ENCODE results near the gene FCRLB. TPM values are rescaled to one million over a fixed set of nuclear protein-coding genes. Genes with fewer than 3 reads are reported as not detected.
"Not testable (repeated sequence)": the region's sequence is repeated elsewhere in the genome, so short reads cannot be mapped to it uniquely, and the experiment has no call there.

FCRLB gene, protein sequence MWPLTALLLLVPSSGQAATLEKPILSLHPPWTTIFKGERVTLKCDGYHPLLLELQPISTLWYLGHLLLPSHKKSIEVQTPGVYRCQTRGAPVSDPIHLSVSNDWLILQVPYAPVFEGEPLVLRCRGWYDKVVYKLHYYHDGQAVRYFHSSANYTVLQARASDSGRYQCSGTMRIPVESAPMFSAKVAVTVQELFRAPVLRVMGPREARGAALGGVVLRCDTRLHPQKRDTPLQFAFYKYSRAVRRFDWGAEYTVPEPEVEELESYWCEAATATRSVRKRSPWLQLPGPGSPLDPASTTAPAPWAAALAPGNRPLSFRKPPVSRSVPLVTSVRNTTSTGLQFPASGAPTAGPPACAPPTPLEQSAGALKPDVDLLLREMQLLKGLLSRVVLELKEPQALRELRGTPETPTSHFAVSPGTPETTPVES
- polyA plus RNA-seq (ENCODE audit: insufficient read length in 10 of 10): under 1 TPM; 0.17 to 0.59 (median 0.42) TPM
- long read RNA-seq, donor 1: 0 reads
- long read RNA-seq, donor 2: 0 reads
- long read RNA-seq, donor 3: 0 reads
- long read RNA-seq, donor 4: 0 reads
- long read RNA-seq, donor 5: 0 reads
- long read RNA-seq, donor 6: 0 reads
- long read RNA-seq, donor 7: 0 reads
- long read RNA-seq, donor 8: 0 reads
- long read RNA-seq, donor 9: 0 reads

DNA sequence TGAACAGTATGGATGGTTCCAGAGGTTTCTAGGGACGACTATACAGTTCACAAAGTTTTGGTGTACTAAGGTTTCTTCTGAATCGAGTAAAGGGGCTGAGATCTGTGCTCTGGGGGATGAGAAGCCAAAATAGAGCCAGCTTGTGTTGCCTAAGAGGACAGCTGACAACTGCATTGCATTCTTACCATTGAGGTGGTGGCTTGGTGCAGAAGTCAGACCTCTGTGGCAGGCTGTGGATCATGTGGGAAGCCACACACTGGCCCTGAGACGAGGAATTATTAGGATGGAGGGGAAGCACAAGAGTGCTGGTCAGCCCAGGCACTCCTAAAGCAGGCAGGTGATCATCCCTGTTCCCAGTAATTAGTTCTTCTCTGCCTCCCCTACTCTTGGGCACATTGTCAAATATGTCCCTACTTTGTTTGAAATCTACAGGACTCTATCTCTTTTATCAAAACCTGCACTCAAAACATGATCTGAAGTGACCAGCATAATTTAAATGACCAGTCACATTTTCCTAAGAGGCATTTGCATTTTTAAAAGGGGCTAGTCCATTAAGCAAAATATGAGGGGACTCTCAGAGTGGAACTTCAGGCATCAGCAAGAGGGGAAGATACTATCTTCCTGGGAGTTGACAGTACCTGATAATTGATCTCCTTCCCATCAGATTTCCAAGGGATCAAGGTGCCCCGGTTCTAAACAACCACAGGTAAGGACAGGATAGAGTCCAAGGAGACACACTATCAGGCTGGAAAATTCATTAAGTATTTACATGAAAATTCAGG is at the start of gene FCRLB:
Gene FCRLB (plus strand): TSS at position 589 of the 782 bp plus-strand sequence. CDS start 1,129 bp downstream, outside the sequence.
- no peak for DNase-seq

DNA sequence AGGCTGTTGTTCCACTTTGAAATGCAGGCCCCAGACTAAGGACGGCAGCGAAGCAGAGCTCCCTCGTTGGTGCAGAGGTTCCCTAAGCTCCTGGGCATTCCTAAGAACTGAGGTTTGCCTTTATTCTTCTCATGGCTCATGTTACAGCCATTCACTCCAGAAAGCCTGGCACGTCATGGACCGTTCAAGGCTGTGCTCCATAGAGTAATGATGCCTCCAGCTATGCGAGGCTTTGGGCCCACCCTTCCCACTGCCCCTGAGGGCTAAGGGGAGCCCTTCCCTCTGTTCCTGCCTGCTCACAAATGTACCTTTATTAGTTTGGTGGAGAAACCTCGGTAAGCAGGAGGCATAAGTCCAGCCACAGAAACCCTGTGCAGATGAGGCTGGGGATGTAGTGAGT is 47.9 kb upstream of the FCRLB start:
- DNase-seq: not testable (repeated sequence)

DNA sequence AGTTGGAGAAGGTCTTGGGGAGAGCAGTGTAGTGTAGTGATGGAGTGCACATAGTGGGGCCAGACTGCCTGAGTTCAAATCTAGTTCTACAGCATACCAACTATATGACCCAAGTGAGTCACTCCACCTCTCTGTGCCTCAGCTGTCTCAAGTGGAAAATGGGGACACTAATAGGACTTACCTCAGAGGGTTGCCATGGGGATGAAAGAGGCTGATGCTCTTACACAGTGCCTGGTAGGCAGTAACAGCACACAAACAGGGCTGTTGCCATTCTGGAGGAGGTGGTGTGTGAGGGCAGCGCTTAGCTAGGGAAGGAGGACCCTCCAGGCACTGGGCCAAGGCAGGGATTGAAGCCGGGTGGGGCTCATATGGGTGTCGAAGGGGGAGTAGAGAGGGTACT is 46.9 kb upstream of the FCRLB start:
- not testable (repeated sequence) for DNase-seq

DNA sequence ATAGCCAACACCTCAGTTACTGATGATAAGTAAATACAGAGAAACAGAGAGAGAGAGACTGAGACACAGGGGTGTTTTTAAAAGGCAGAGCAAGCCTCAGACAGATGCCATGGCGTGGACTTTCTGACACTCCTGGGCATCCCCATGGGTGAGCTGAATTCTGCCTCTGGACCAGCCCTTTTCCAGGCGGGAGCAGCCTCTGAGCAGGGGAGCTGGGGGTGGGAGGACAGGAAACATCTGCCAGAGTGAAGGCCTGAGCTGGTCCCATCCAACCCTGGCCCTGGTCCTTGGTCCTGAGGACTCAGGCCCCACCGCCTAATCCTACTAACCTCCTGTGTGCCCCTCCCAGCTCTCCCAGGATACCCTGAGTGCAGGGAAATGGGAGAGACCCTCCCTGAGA is 46.4 kb upstream of the FCRLB start:
- not testable (repeated sequence) for DNase-seq

DNA sequence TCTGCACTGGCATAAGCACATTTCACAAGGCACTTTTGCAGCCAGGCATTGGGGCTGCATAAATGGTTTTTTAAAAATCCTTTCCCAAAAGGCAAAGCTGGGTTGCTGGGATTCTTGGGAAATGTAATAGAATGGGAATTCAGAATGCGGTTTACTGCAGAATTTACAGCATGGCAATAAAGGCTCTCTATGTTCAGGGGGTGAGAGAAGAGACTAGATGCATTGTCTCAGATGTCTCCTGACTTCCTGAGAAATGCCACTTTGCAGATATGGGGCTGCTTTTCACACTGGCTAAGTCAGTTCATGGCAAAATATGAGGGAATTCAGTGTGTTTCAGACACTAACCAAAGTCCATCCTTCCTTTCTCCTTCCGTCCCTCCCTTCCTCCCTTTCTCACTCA is 44.9 kb upstream of the FCRLB start:
- DNase-seq: no peak

DNA sequence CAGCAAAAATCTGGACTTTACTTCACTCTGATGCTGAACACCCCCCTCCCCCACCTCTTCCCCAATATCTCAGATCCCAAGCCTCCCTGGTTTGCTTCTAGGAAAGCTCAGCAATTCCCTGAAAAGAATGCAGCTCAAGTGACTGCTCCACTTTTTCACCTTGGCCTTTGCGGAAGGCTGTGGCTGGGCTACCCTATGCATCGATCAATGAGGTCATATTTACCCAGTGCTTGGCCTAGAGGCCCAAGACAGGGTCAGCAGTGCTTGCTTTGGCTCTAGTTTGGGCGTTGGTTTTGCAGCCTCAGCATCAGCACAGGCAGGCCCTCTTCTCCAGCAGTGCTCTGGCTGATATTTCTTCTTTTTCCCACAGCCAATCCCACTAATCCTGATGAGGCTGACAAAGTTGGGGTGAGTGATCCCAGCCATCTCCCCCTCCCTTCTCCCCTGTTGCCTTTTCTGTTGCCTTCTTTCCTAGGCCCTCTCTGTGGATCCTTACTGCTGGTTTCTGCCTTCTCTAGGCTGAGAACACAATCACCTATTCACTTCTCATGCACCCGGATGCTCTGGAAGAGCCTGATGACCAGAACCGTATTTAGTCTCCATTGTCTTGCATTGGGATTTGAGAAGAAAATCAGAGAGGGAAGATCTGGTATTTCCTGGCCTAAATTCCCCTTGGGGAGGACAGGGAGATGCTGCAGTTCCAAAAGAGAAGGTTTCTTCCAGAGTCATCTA is 44.2 kb upstream of the FCRLB start:
- DNase-seq: no peak

DNA sequence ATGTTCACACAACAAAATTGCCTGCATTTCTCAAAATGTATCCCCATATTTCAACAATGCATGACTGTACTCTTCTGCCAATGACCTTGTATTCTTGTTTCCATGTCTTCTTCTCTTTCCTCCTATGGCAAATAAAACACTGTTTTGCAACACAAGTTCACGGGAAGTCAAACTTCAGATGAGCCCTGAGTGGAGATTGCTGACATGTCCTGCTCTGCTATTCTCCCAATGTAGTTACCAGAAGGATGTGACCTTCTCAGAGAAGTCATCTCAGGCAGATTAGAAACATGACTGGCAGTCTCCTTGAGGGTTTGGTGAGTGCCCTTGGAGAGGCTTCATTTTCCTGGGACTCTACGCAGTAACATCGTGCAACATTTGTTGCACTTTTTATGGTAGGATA is 42.8 kb upstream of the FCRLB start:
- no peak for DNase-seq

DNA sequence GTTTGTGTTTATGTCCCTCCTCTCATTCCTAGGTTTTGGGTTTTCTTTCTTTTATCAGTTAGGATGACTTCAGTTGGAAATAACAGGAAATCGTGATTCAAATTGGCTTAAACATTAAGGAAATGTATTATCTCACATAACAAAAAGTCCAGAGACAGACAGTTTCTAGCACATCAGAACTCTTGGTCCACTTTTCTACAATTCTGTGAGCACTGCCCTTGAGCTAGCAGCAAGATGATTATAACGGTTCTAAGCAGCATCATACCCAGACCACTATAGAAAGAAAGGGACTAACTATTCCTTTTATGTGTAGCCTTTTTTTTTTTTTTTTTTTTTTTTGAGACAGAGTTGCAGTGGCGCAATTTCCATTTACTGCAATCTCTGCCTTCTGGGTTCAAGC is 39.5 kb upstream of the FCRLB start:
- DNase-seq: no peak

DNA sequence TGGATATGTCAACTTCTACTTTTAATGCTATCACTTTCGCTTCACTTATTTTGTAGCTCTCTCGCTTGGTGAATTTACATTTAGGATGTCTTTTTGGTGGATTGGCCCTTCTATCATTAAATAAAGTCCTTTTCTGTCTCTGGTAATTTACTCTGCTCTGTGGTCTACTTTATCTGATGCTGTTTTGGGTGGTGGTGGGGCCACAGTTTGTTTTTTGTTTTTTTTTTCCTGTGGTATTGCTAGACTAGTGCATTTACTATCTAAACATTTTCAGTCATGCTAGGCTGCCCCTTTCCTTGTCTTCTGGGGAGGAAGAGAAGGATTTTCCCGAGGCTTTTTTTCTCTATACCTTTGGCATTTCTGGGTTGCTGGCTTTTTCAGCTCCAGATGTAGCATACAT is 32.4 kb upstream of the FCRLB start:
- no peak for DNase-seq

DNA sequence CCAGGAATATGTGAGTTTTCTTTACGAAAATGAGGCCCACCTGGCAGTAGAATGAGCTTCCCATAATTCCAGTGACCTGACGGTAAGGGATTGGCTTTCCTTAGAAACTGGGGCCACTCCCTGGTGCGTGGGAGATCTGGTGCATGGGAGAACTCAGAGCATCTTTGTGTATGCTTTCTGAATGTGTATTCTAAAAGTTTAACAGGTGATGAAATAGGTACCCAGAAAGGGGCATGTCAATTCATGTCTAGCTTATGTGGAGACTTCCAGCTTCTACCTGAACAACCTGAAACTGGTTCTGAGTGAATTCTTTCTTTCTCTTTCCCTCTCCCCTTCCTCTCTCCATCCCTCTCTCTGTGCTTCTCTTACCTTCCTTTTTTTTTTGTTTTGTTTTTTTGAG is 29.5 kb upstream of the FCRLB start:
- no peak for DNase-seq

DNA sequence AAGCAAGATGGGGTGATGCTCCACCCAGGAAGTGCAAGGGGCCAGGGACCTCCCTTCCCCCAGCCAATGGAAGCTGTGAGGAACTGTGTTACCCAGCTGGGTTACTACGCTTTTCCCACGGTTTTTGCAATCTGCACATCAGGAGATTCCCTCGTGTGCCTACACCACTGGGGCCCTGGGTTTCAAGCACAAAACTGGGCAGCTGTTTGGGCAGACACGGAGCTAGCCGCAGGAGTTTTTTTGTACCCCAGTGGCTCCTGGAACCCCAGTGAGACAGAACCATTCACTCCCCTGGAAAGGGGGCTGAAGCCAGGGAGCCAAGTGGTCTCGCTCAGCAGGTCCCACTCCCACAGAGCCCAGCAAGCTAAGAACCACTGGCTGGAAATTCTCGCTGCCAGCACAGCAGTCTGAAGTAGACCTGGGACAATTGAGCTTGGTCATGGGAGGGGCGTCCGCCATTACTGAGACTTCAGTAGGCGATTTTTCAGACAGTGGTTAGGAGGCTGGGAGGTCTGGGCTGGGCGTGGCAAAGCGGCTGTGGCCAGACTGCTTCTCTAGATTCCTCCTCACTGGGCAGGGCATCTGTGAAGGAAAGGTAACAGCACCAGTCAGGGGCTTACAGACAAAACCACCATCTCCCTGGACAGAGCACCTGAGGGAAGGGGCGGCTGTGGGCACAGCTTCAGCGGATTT is 28.2 kb upstream of the FCRLB start:
- DNase-seq: not testable (repeated sequence)

DNA sequence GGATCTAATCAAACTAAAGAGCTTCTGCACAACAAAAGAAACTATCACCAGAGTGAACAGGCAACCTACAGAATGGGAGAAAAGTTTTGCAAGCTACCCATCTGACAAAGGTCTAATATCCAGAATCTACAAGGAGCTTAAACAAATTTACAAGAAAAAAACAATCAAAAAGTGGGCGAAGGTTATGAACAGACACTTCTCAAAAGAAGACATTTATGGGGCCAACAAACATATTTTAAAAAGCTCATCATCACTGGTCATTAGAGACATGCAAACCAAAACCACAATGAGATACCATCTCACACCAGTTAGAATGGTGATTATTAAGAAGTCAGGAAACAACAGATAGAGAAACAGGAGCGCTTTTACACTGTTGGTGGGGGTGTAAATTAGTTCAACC is 23.0 kb upstream of the FCRLB start:
- not testable (repeated sequence) for DNase-seq

DNA sequence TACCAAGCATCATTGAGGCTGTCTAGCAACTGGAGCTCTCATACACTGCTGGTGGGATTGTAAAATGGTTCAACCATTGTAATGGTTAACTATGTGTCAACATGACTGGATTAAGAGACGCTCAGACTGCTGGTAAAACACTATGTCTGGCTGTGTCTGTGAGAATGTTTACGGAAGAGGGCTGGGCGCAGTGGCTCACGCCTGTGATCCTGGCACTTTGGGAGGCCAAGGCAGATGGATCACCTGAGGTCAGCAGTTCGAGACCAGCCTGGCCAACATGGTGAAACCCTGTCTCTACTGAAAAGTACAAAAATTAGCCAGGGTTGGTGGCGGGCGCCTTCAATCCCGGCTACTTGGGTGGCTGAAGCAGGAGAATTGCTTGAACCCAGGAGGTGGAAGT is 19.1 kb upstream of the FCRLB start:
- no peak for DNase-seq

DNA sequence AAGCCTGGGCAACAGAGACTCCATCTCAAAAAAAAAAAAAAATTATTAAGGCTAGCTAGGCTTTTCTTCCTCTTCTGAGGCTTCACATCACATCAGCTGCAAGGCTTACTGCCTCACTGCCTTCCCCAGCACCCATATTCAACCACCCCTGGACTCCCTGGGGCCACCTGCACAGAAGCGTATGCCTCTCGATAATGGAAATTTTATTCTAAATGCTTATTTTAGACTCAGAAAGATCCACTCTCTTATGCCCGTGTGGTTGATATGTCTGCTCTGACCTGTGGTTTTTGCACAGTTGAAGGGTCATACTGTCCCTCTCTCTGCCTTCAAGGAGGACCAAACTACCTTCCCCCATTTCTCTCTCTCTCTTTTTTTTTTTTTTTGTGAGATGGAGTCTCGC is 15.8 kb upstream of the FCRLB start:
- no peak for DNase-seq

DNA sequence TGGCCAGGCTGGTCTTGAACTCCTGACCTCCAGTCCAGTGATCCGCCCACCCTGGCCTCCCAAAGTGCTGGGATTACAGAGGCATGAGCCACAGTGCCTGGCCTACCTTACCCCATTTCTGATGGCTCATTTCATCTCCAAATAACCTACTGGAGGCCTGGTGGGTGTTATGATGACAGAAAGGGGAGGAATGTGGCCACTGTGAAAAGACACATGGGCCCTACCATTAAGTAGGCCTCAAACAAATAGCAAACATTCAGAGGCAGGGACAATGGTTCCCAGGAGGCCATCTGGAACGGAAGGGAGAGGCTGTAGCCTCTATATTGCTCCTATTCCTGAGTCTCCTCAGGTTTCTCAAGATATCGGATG is 15.2 kb upstream of the FCRLB start:
- DNase-seq: peak in 1 of 3 donors; percentile 75

DNA sequence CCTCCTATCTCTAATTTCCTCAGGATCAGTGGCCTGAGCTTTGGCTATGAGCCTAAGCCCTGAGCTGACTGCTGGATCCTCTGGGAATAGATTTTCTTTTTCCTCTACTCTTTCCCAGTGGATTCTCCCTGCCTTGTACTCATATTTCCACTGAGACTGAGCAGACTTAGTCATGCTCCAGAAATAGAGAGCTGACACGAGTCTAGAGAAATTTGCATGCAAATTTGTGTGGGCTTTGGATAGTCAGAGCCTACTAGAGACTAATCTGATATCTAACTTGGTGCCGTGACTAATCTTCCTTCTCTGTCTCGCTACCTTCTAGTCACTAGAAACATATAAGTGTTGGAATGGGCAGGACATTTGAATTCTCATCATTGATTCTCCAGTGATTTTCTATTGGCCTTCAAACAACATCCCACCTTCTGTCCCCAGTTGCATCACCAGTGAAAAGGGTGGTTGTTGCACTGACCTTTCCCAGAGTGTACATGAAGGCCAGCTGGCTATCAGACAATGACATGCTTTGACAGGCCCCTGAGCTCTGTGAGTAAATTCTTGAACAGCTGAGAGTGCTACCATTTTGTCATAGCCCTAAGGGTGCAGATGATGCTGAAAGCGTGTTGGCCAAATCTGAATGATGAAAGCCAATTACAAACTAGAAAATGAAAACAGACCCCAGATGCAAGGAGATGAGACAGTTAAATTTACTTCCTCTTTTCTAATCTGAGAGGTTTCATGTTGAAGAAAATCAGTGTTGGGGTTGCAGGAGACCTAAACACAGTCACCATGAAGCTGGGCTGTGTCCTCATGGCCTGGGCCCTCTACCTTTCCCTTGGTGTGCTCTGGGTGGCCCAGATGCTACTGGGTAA is 14.6 kb upstream of the FCRLB start, which contains the start of gene FCRLA:
Gene FCRLA (plus strand): TSS at position 748 of the 866 bp plus-strand sequence. CDS start 36 bp downstream, at position 784.
- DNase-seq: peak; percentile 7 to 96 (median 23)

DNA sequence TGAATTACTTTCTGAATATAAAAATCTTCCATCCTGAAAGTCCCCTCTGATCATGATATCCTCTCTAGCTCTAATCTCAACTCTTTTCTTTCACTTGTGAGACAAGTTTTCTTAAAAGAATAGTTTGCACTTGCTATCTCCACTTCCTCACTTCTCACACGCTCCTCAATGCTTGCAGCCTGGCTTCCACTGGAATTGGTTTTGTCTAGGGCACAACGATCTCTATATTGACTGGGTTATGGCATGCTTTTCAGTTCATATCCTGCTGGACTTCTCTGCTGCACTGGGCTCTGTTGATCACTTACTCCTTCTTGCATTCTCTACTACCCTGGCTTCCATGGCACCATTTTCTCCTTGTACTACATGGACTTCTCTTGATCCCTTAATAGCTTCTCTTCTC is 13.8 kb upstream of the FCRLB start:
- no peak for DNase-seq

DNA sequence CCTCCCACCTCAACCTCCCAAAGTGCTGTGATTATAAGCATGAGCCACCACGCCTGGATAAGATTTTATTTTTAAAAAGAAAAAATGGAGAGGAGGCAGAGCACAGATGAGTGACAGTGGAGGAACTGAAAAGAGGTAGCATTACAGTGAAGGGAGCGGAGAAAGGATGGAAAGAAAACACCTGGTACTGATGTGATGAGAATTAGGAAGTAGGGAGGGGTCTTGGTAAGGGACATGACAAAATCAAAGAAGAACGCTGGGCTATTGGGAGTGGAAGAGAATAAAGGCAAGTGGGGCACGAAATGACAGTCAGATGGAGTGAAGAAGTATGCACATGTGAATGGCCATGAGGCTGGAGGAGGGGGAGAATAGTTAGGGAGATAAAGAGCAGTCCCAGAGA is 12.0 kb upstream of the FCRLB start:
- DNase-seq: no peak

DNA sequence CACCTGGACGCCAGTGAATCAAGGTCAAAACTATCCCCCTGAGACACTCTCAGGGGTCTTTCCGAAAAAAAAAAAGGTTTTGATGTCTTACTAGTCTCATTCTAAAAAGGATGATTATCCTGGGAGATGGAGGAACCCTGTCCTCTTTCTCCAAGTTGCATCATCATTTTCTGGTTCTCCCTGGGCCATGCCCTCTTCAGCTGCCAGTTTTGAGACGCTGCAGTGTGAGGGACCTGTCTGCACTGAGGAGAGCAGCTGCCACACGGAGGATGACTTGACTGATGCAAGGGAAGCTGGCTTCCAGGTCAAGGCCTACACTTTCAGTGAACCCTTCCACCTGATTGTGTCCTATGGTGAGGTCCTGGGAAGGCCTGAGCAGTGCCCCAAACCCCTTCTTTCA is 10.8 kb upstream of the FCRLB start:
- no peak for DNase-seq
